H1 (cell line): ENCODE data around the gene MYO5B. TPM values are rescaled to one million over a fixed set of nuclear protein-coding genes. Genes with fewer than 3 reads are reported as not detected.

Experiments
- CTCF ChIA-PET: fragments of 300-600 bp; sonication (Branson Sonifier 250); formaldehyde crosslinking; loops from one replicate; lab custom pipeline; 2021; ENCODE audit not compliant: partially characterized antibody; lab: Charles Lee
- POLR2A ChIA-PET: fragments of 300-600 bp; sonication (Branson Sonifier 250); formaldehyde crosslinking; loops from one replicate; lab custom pipeline; 2021; ENCODE audit warnings: inconsistent platforms; ENCODE audit not compliant: partially characterized antibody; lab: Charles Lee
- DNase-seq, 2 experiments: peaks; one replicate each; pipeline versions ENCODE4 v3.0.0 to v3.0.0-alpha.2; 2010 to 2022; ENCODE audit warnings: low spot score in 2 of 2, low read depth in 1 of 2, mixed read lengths in 1 of 2
- FAIRE-seq: peaks from 2 replicates; lab custom pipeline; 2011; peaks lifted over from hg19 to GRCh38; lab: Jason Lieb, UNC
- H2AFZ ChIP-seq: 2 replicates; pipeline ENCODE4 v1.8.1; 2012; ENCODE audit warnings: low read length, inconsistent platforms
- H2AK5ac ChIP-seq: 2 replicates; pipeline ENCODE4 v1.6.1; 2013; ENCODE audit warnings: low read depth, low read length
- H2BK120ac ChIP-seq: replicated peaks from 2 replicates; pipeline ENCODE3; 2013; ENCODE audit warnings: low read depth, low read length, inconsistent platforms
- H2BK12ac ChIP-seq: 2 replicates; pipeline ENCODE4 v1.6.1; 2013; ENCODE audit warnings: low read depth, low read length
- H2BK15ac ChIP-seq: 2 replicates; pipeline ENCODE4 v1.6.1; 2013; ENCODE audit warnings: low read length
- H2BK20ac ChIP-seq: 2 replicates; pipeline ENCODE4 v1.6.1; 2013; ENCODE audit warnings: low read length
- H2BK5ac ChIP-seq: 2 replicates; pipeline ENCODE4 v1.6.1; 2013; ENCODE audit warnings: low read depth, low read length
- H3K14ac ChIP-seq: 2 replicates; pipeline ENCODE4 v1.6.1; 2013; ENCODE audit warnings: inconsistent platforms; ENCODE audit not compliant: insufficient read length
- H3K18ac ChIP-seq: 2 replicates; pipeline ENCODE4 v1.6.1; 2013; ENCODE audit warnings: low read length; ENCODE audit errors: extremely low read depth
- H3K23ac ChIP-seq: 2 replicates; pipeline ENCODE4 v1.6.1; 2013; ENCODE audit warnings: inconsistent platforms; ENCODE audit not compliant: insufficient read length
- H3K23me2 ChIP-seq: 2 replicates; pipeline ENCODE4 v1.6.1; 2013; ENCODE audit warnings: low read depth, low read length
- H3K27ac ChIP-seq: 2 replicates; pipeline ENCODE4 v1.6.1; 2011; ENCODE audit warnings: low read depth, low read length, inconsistent platforms
- H3K27me3 ChIP-seq, 4 experiments: replicated peaks in 1 of 4; 1 replicate in 1 of 4; 2 replicates in 3 of 4; pipeline versions ENCODE4 v1.6.1 to v1.8.1; 2011 to 2013; ENCODE audit warnings: low read length in 3 of 4, mild to moderate bottlenecking in 3 of 4, inconsistent platforms in 2 of 4, mixed read lengths in 2 of 4, moderate library complexity in 1 of 4; ENCODE audit not compliant: control insufficient read depth in 3 of 4, insufficient read depth in 3 of 4; ENCODE audit errors: extremely low read depth in 1 of 4
- H3K36me3 ChIP-seq, 4 experiments: 2 replicates each; pipeline versions ENCODE4 v1.6.1 to v1.8.1; 2011 to 2013; ENCODE audit warnings: mild to moderate bottlenecking in 4 of 4, low read length in 3 of 4, moderate library complexity in 2 of 4, control low read depth in 1 of 4, inconsistent platforms in 1 of 4; ENCODE audit not compliant: insufficient read depth in 4 of 4, control insufficient read depth in 2 of 4
- H3K4ac ChIP-seq: replicated peaks from 2 replicates; pipeline ENCODE3; 2013; ENCODE audit warnings: low read length, low read depth, mixed read lengths, inconsistent platforms; ENCODE audit not compliant: insufficient read length
- H3K4me1 ChIP-seq, 4 experiments: replicated peaks in 1 of 4; 1 replicate in 1 of 4; 2 replicates in 3 of 4; pipeline versions ENCODE4 v1.6.1 to v1.8.1; 2011 to 2013; ENCODE audit warnings: low read length in 3 of 4, inconsistent platforms in 2 of 4, mixed read lengths in 1 of 4; ENCODE audit not compliant: insufficient read depth in 4 of 4, control insufficient read depth in 3 of 4
- H3K4me2 ChIP-seq, 2 experiments: 2 replicates each; pipeline versions ENCODE4 v1.6.1 to v1.8.1; 2011 to 2013; ENCODE audit warnings: low read depth in 2 of 2, low read length in 2 of 2, control low read depth in 1 of 2, inconsistent platforms in 1 of 2, mild to moderate bottlenecking in 1 of 2; ENCODE audit not compliant: insufficient read depth in 1 of 2
- H3K4me3 ChIP-seq, 4 experiments: fragments of 200-600, 300-600 bp in 1 of 4; sonication (generic), shearing (Covaris generic), sonication (Bioruptor Twin) in 1 of 4; 2 replicates each; pipeline versions ENCODE4 v1.5.1 to v1.8.1; 2011 to 2016; ENCODE audit warnings: low read length in 4 of 4, low read depth in 3 of 4, control low read depth in 2 of 4, inconsistent platforms in 2 of 4, mild to moderate bottlenecking in 2 of 4, mixed read lengths in 1 of 4, moderate library complexity in 1 of 4; ENCODE audit not compliant: insufficient read depth in 2 of 4; ENCODE audit errors: extremely low read depth in 1 of 4
- H3K56ac ChIP-seq: replicated peaks from 2 replicates; pipeline ENCODE3; 2013; ENCODE audit warnings: low read depth, mild to moderate bottlenecking, mixed read lengths, low read length, inconsistent platforms; ENCODE audit not compliant: insufficient read length
- H3K79me1 ChIP-seq: 2 replicates; pipeline ENCODE4 v1.6.1; 2013; ENCODE audit warnings: low read depth, low read length, control low read depth
- H3K79me2 ChIP-seq, 2 experiments: 2 replicates each; pipeline versions ENCODE4 v1.6.1 to v1.8.1; 2012 to 2013; ENCODE audit warnings: low read length in 2 of 2, mild to moderate bottlenecking in 2 of 2, inconsistent platforms in 1 of 2; ENCODE audit not compliant: insufficient read depth in 2 of 2, control insufficient read depth in 1 of 2
- H3K9ac ChIP-seq, 4 experiments: replicated peaks in 1 of 4; 1 replicate in 1 of 4; 2 replicates in 3 of 4; pipeline versions ENCODE4 v1.6.1 to v1.8.1; 2011 to 2013; ENCODE audit warnings: low read depth in 3 of 4, low read length in 3 of 4, control low read depth in 2 of 4, mild to moderate bottlenecking in 2 of 4, moderate library complexity in 2 of 4, inconsistent platforms in 1 of 4; ENCODE audit errors: extremely low read depth in 1 of 4
- H3K9me3 ChIP-seq, 2 experiments: 2 replicates each; pipeline versions ENCODE4 v1.6.1 to v1.8.1; 2012 to 2013; ENCODE audit warnings: mild to moderate bottlenecking in 2 of 2, moderate library complexity in 2 of 2, control low read depth in 1 of 2, inconsistent platforms in 1 of 2, low read depth in 1 of 2, low read length in 1 of 2, mixed read lengths in 1 of 2; ENCODE audit not compliant: insufficient read depth in 2 of 2
- H4K20me1 ChIP-seq, 2 experiments: replicated peaks in 1 of 2; 2 replicates each; pipeline versions ENCODE3 to v1.8.1; 2011 to 2013; ENCODE audit warnings: inconsistent platforms in 2 of 2, low read length in 2 of 2, mild to moderate bottlenecking in 1 of 2; ENCODE audit not compliant: insufficient read depth in 2 of 2, control insufficient read depth in 1 of 2
- H4K5ac ChIP-seq: 2 replicates; pipeline ENCODE4 v1.6.1; 2013; ENCODE audit warnings: low read length, low read depth, mixed read lengths, inconsistent platforms; ENCODE audit not compliant: insufficient read length
- H4K8ac ChIP-seq: 2 replicates; pipeline ENCODE4 v1.8.0; 2013; ENCODE audit warnings: mild to moderate bottlenecking, moderate library complexity, low read length, inconsistent platforms; ENCODE audit not compliant: insufficient read depth; ENCODE audit errors: extremely low read depth
- H4K91ac ChIP-seq: replicated peaks from 2 replicates; pipeline ENCODE3; 2013; ENCODE audit warnings: low read length, mixed read lengths, inconsistent platforms; ENCODE audit not compliant: insufficient read length
- ASH2L ChIP-seq: fragments of 200-600, 300-600 bp; sonication (generic); IDR thresholded peaks from one replicate; pipeline ENCODE4 v1.7.1; 2017; ENCODE audit warnings: low read length
- BACH1 ChIP-seq: IDR thresholded peaks from 2 replicates; pipeline ENCODE4 v1.6.1; 2012; ENCODE audit warnings: low read length, improper control_type of control experiment
- CTBP2 ChIP-seq: IDR thresholded peaks from 2 replicates; pipeline ENCODE4 v1.7.0; 2011; ENCODE audit warnings: borderline replicate concordance, mild to moderate bottlenecking, moderate library complexity, mixed read lengths, low read length; ENCODE audit not compliant: insufficient read depth, insufficient read length
- EGR1 ChIP-seq: IDR thresholded peaks from 2 replicates; pipeline ENCODE4 v1.6.1; 2011; ENCODE audit warnings: low read depth, low read length, borderline replicate concordance
- EP300 ChIP-seq, 2 experiments: IDR thresholded peaks; 1 replicate in 1 of 2; 2 replicates in 1 of 2; pipeline ENCODE4 v1.6.1; 2011 to 2012; ENCODE audit warnings: low read depth in 2 of 2, low read length in 2 of 2, mild to moderate bottlenecking in 2 of 2, borderline replicate concordance in 1 of 2, inconsistent platforms in 1 of 2, moderate library complexity in 1 of 2
- EZH2 ChIP-seq: fragments of 200-600 bp; sonication (generic); IDR thresholded peaks from 2 replicates; pipeline ENCODE4 v1.7.1; 2012; ENCODE audit warnings: low read depth, mild to moderate bottlenecking, moderate library complexity, low read length, inconsistent platforms; ENCODE audit not compliant: severe bottlenecking
- HDAC2 ChIP-seq, 2 experiments: fragments of 300-600 bp in 1 of 2; sonication (generic) in 1 of 2; IDR thresholded peaks; 2 replicates each; pipeline ENCODE4 v1.6.1; 2011 to 2012; ENCODE audit warnings: low read depth in 2 of 2, low read length in 2 of 2, mild to moderate bottlenecking in 2 of 2, moderate library complexity in 2 of 2, borderline replicate concordance in 1 of 2, inconsistent platforms in 1 of 2
- JUN ChIP-seq: IDR thresholded peaks from 2 replicates; pipeline ENCODE4 v1.6.1; 2011; ENCODE audit warnings: low read depth, mild to moderate bottlenecking, improper control_type of control experiment, low read length
- KDM1A ChIP-seq: fragments of 200-600, 300-600 bp; sonication (generic); IDR thresholded peaks from 2 replicates; pipeline ENCODE4 v1.7.1; 2016; ENCODE audit warnings: mild to moderate bottlenecking, low read length, borderline replicate concordance
- RAD21 ChIP-seq, 2 experiments: IDR thresholded peaks in 1 of 2; conservative IDR thresholded peaks in 1 of 2; 2 replicates each; pipeline ENCODE4 v1.6.1; 2011; ENCODE audit warnings: low read depth in 2 of 2, low read length in 2 of 2, improper control_type of control experiment in 1 of 2, inconsistent platforms in 1 of 2, mild to moderate bottlenecking in 1 of 2, moderate library complexity in 1 of 2
- SIN3A ChIP-seq, 2 experiments: IDR thresholded peaks in 1 of 2; conservative IDR thresholded peaks in 1 of 2; 2 replicates each; pipeline ENCODE4 v1.6.1; 2011 to 2012; ENCODE audit warnings: low read length in 2 of 2, improper control_type of control experiment in 1 of 2, low read depth in 1 of 2, mild to moderate bottlenecking in 1 of 2
- WGBS, 2 experiments: shearing (Covaris generic) in 1 of 2; methylation state at CpG; one replicate each; pipeline versions ENCODE4 v1.1.6 to v1.1.7; 2013 to 2015; ENCODE audit warnings: low lambda C conversion rate in 2 of 2, mixed read lengths in 2 of 2, inconsistent platforms in 1 of 2, low coverage in 1 of 2, missing lambda C conversion rate in 1 of 2; ENCODE audit not compliant: insufficient replicate concordance in 2 of 2, insufficient coverage in 1 of 2, insufficient read length in 1 of 2; ENCODE audit errors: extremely low coverage in 1 of 2, missing lambda C conversion rate in 1 of 2; 5-methylcytosine and 5-hydroxymethylcytosine counted together
- polyA plus RNA-seq, 7 experiments: library from polyadenylated mRNA; depleted of rRNA in 3 of 7; stranded (reverse) in 5 of 7; unstranded in 2 of 7; fragments of >200 nt in 5 of 7; fragments of 200-250 nt in 2 of 7; gene quantifications; 1 replicate in 5 of 7; 2 replicates in 1 of 7; 4 replicates in 1 of 7; pipeline versions ENCODE4 v1.2.1 to v1.2.3, GENCODE V29; 2011 to 2013; ENCODE audit warnings: missing spikeins in 2 of 7, mixed read lengths in 2 of 7
- total RNA-seq: library from RNA; stranded (reverse); fragmentation: NEBNext Ultra II Directional; extraction: Animal tissue kit (Norgen Biotek cat#: 25700); gene quantifications from 2 replicates; pipeline ENCODE4 v1.2.1, GENCODE V29; 2021

Gene MYO5B
- total and polyA plus RNA-seq, 2 of the 8 experiments (the other 6 are each of a cell fraction or from before 2014, with no cell fraction given), result 6.4 to 7.7 TPM

- no peak for FAIRE-seq
- 96% methylated on average over 4 of the region's 4 CpGs; no CpG with 5 or more reads in 1 of the 2 experiments for WGBS, 2 experiments
- no peak for DNase-seq
Observed at GRCh38 chr18:49994410-49994809, 200.5 kb downstream of the MYO5B start.

More at GRCh38 chr18:49994410-49994809, 200.5 kb downstream of the MYO5B start:
- Histone ChIP-seq H3K4me3 (no peak overlapping the region), H3K27me3 (no peaks in the 10 kb centered on the region), H4K20me1 (no peaks in the 10 kb centered on the region), H2BK20ac (no peak overlapping the region), H3K4me1 (peaks cover 0 to 7% (median under 1%) of the 10 kb centered on the region in 4 experiments; a peak in 4 of 7 replicates), H3K4me2 (no peak overlapping the region), H2BK5ac (no peak overlapping the region), H3K4ac (no peak overlapping the region), H2AK5ac (no peak overlapping the region), H3K79me2 (no peaks in the 10 kb centered on the region), H3K27ac (no peak overlapping the region), H2AFZ (no peak overlapping the region), H3K9ac (no peak overlapping the region), H3K18ac (no peak overlapping the region), H3K14ac (no peak overlapping the region), H3K56ac (no peak overlapping the region), H2BK15ac (no peak overlapping the region), H3K9me3 (no peaks in the 10 kb centered on the region), H2BK120ac (no peak overlapping the region), H4K8ac (no peak overlapping the region), H3K23me2 (no peaks in the 10 kb centered on the region; the same call in 1 of the 2 replicates), H3K79me1 (no peaks in the 10 kb centered on the region), H3K36me3 (no peaks in the 10 kb centered on the region), H2BK12ac (no peak overlapping the region), H4K91ac (no peak overlapping the region), H3K23ac (no peak overlapping the region), H4K5ac (no peak overlapping the region)
- POLR2A ChIA-PET, result no interaction called here
- CTCF ChIA-PET, result interaction anchor here (0.6 kb wide), 1 partner anchor 536 kb away, joined by 3 read pairs; no protein-coding TSS in a partner anchor
- TF ChIP-seq EP300 (IDR thresholded peaks at IDR 0.05; ENCODE audit: borderline replicate concordance in 1 of 2, low read depth in 2 of 2, low read length in 2 of 2) (no peak), HDAC2 (IDR thresholded peaks at IDR 0.05; ENCODE audit: borderline replicate concordance in 1 of 2, low read depth in 2 of 2, low read length in 2 of 2) (no peak), CTBP2 (no peak), EGR1 (no peak), EZH2 (no peak), KDM1A (no peak), BACH1 (no peak), RAD21 (IDR thresholded peaks at IDR 0.05 in 1 of 2, conservative IDR thresholded peaks at IDR 0.05 in 1 of 2; ENCODE audit: low read depth in 2 of 2, low read length in 2 of 2) (no peak), SIN3A (conservative IDR thresholded peaks at IDR 0.05 in 1 of 2, IDR thresholded peaks at IDR 0.05 in 1 of 2; ENCODE audit: low read depth in 1 of 2, low read length in 2 of 2) (no peak), JUN (no peak), ASH2L (no peak)
